ENCODE measurements around the gene PACSIN2.

Gene PACSIN2

DNA sequence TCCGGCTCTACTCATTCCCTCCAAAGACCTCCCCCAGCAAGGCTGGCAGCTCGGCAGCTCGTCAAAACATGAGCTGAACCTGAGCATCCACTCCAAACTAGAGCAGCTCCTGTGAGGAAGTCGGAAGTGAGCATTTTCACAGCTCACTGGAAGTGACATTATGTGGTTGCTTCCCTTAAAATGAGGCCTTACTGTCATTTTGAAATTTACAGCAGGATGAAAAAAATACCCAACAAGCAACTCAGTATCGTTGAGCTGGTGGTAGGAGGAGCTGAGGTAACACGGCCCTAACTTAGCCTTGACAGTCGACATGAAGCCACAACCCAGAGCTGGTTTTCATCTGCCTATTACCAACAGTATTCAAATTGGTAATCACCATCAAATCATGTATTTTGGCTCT is 119.9 kb downstream of the PACSIN2 start:
- TF ChIP-seq, protein P1, sequence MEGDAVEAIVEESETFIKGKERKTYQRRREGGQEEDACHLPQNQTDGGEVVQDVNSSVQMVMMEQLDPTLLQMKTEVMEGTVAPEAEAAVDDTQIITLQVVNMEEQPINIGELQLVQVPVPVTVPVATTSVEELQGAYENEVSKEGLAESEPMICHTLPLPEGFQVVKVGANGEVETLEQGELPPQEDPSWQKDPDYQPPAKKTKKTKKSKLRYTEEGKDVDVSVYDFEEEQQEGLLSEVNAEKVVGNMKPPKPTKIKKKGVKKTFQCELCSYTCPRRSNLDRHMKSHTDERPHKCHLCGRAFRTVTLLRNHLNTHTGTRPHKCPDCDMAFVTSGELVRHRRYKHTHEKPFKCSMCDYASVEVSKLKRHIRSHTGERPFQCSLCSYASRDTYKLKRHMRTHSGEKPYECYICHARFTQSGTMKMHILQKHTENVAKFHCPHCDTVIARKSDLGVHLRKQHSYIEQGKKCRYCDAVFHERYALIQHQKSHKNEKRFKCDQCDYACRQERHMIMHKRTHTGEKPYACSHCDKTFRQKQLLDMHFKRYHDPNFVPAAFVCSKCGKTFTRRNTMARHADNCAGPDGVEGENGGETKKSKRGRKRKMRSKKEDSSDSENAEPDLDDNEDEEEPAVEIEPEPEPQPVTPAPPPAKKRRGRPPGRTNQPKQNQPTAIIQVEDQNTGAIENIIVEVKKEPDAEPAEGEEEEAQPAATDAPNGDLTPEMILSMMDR (IDR thresholded peaks at IDR 0.05) = no peak
- no peaks in the 10 kb centered on the region for H3K36me3 ChIP-seq (ENCODE audit: control insufficient read depth, insufficient read depth, low read length)
- no peaks in the 10 kb centered on the region for H3K27me3 ChIP-seq (ENCODE audit: control insufficient read depth, insufficient read depth, low read length)
- H3K4me2 ChIP-seq (ENCODE audit: low read length) = no peak overlapping the region
- H2AFZ ChIP-seq = no peak overlapping the region
- no peak overlapping the region for H3K9ac ChIP-seq
- no peak overlapping the region for H3K27ac ChIP-seq
- H3K4me1 ChIP-seq = no peaks in the 10 kb centered on the region
- H3K79me2 ChIP-seq = peaks cover 5% of the 10 kb centered on the region
- no peaks in the 10 kb centered on the region for H3K9me3 ChIP-seq (ENCODE audit: control insufficient read depth, low read length)
- H3K4me3 ChIP-seq (ENCODE audit: low read depth, low read length) = no peak overlapping the region

DNA sequence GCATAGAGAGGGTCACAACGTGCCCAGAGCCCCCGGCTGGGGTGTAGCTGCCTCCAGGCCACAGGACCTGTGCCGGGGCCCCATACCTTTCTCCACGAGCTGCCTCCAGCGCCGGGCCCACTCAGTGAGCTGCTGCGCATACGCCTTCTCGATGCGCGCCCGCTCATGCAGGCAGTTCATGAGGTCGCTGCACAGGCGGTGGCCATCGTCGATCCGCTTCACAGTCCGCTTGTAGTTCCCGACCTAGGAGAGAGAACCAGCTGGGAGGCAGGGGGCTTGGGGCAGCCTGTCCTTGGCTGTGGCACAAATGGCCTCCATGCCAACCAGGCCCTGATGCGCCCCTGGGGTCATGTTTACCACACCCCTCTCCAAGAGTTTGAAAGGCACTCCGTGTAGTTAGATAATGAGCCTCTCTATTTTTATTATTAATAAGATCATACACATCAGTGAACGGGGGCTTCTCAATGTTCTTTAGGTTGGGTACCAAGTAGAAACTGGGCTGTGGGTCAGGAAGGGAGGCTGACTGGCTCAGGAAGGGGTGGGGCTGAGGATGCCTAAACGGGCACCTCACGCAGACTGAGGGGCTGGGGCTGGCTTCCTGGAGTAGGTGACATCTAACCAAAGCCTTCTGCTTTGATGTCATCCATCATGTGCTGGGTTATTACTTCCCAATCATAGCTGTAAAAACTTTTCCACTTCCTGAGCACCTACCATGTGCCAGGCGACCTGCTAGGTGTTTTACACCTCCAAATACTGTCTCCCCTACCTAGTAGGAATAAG is 121.4 kb downstream of the PACSIN2 start:
- TF ChIP-seq, protein P1 (IDR thresholded peaks at IDR 0.05) = no peak
- Histone ChIP-seq H3K4me1 (no peaks in the 10 kb centered on the region), H3K36me3 (ENCODE audit: control insufficient read depth, insufficient read depth, low read length) (no peaks in the 10 kb centered on the region), H3K27me3 (ENCODE audit: control insufficient read depth, insufficient read depth, low read length) (no peaks in the 10 kb centered on the region), H3K79me2 (no peaks in the 10 kb centered on the region), H3K9me3 (ENCODE audit: control insufficient read depth, low read length) (no peaks in the 10 kb centered on the region), H3K4me3 (ENCODE audit: low read depth, low read length) (no peak overlapping the region), H3K9ac (no peak overlapping the region), H2AFZ (no peak overlapping the region), H3K4me2 (ENCODE audit: low read length) (no peak overlapping the region), H3K27ac (no peak overlapping the region)

DNA sequence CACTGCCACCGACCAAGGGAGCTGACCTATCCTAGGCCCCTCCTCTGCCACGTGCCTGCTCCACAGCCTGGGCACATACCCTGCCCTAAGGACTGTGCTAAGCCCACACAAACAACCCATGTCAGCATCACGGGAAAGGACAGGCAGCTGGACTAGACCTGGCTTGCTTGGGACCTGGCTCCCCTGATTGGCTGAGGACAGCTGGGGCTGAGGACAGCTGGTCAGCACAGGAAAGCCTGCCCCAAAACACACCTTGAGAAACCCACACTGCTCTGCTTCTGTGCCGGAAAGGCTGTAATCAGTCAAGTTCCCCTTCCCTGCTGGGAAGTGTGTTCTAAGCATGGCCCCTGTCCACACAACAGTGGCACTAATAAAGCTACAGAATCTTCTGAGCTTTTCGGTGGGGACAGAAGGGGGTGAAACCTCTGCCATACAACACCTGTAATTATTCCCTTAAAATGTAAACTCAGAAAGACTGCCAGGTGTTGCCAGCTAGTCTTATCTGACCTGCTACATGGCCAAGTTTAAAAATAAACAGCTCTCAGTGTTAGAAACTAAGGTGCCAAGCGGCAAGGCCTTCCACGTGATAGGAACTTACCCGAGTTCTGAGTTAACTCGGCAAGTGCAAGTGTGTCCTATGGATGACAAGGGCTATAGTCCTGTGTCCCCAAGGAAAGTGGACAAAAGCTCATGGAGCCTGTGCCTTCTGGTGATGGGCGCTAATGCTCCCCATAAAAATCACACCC is 122.2 kb downstream of the PACSIN2 start:
- H3K4me2 ChIP-seq (ENCODE audit: low read length) = no peak overlapping the region
- no peaks in the 10 kb centered on the region for H3K36me3 ChIP-seq (ENCODE audit: control insufficient read depth, insufficient read depth, low read length)
- H3K27me3 ChIP-seq (ENCODE audit: control insufficient read depth, insufficient read depth, low read length) = no peaks in the 10 kb centered on the region
- no peaks in the 10 kb centered on the region for H3K9me3 ChIP-seq (ENCODE audit: control insufficient read depth, low read length)
- H3K4me3 ChIP-seq (ENCODE audit: low read depth, low read length) = no peak overlapping the region
- no peak overlapping the region for H3K9ac ChIP-seq
- H2AFZ ChIP-seq = no peak overlapping the region
- H3K79me2 ChIP-seq = no peaks in the 10 kb centered on the region
- TF ChIP-seq, protein P1 (IDR thresholded peaks at IDR 0.05) = no peak
- H3K27ac ChIP-seq = no peak overlapping the region
- no peaks in the 10 kb centered on the region for H3K4me1 ChIP-seq

DNA sequence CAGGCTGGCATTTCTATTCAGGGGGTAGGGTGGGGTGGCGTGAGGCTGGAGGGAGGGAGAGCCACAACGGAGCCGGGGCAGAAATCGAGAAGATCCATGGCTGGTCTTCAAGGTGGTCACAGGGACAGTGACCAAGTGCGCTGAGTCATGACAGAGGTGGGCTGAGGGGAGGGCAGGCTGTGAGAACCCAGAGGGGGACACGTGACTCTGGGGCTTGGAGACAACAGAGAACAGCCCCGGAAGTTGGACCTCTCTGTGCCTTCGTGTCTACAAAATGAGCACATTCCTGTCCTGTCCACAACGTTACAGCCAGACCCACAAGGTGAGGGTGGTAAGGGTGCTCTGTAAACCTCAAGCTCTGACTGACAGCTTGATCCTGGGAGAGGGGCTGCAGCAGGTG is 122.8 kb downstream of the PACSIN2 start:
- Histone ChIP-seq H3K4me1 (no peaks in the 10 kb centered on the region), H2AFZ (no peak overlapping the region), H3K4me3 (ENCODE audit: low read depth, low read length) (no peak overlapping the region), H3K27ac (no peak overlapping the region), H3K4me2 (ENCODE audit: low read length) (no peak overlapping the region), H3K9ac (no peak overlapping the region), H3K9me3 (ENCODE audit: control insufficient read depth, low read length) (no peaks in the 10 kb centered on the region), H3K27me3 (ENCODE audit: control insufficient read depth, insufficient read depth, low read length) (no peaks in the 10 kb centered on the region), H3K36me3 (ENCODE audit: control insufficient read depth, insufficient read depth, low read length) (no peaks in the 10 kb centered on the region), H3K79me2 (no peaks in the 10 kb centered on the region)
- TF ChIP-seq, protein P1 (IDR thresholded peaks at IDR 0.05) = no peak

Measured in parathyroid adenoma (tissue), 2 donors.